GM21360 (cell line): ENCODE measurements around the gene EIF2S3B.
"Not testable (repeated sequence)": the region's sequence is repeated elsewhere in the genome, so short reads cannot be mapped to it uniquely, and the experiment has no call there.

ENCODE experiments used
- ATAC-seq: cut with Tn5 transposase; IDR thresholded peaks from one replicate; pipeline ENCODE4 v1.9.1; 2021; ENCODE audit warnings: mild to moderate bottlenecking, moderate library complexity; ENCODE audit not compliant: unreplicated experiment

EIF2S3B gene

DNA sequence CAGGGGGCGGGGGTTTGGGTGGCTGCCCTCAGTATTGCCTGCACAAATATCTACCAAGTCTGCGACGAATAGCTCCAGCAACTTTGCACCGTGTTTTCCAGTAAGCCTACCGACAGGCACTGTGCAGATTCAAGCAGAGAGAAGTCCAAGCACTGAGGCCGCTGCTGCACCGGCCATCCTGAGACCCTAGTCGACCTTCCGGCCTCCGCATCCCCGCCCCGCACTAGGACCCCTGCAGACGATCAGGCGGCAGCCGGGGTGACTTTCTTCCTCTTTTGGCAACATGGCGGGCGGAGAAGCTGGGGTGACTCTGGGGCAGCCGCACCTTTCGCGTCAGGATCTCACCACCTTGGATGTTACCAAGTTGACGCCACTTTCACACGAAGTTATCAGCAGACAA lies at the start of gene EIF2S3B:
Gene EIF2S3B (plus strand): TSS at position 271 of the 400 bp plus-strand sequence. CDS start 13 bp downstream, at position 284.
- ATAC-seq: no peak

DNA sequence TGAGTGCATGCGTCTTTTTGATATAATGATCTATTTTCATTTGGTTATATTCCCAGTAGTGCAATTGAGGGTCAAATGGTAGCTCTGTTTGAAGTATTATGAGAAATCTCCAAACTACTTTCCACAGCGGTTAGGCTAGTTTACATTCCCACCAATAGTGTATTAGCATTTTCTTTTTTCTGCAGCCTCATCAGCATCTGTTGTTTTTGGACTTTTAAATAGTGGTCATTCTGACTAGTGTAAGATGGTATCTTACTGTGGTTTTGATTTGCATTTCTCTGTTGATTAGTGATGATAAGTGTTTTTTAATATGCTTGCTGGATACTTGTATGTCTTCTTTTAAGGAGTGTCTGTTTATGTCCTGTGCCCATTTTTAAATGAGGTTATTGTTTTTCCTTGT lies 48.8 kb upstream of the EIF2S3B start:
- ATAC-seq: no peak

DNA sequence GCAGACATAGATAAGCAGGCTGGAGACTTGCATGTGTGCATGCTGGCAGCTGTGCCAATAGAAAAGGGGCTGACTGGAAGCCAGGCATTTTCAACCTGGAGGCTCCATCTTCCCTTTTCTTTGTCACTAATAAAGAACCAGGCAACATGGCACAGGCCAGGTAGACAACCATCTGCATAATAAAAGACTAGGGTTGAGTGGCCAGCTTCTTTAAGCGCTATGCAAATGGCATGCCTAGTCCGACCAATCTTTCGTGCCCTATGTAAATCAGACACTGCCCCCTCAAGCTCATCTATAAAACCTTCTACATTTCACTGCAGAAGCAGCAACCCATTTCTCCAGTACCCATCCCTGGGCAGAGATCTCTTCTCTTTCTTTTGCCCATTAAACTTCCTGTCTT lies 47.9 kb upstream of the EIF2S3B start:
- no peak for ATAC-seq

DNA sequence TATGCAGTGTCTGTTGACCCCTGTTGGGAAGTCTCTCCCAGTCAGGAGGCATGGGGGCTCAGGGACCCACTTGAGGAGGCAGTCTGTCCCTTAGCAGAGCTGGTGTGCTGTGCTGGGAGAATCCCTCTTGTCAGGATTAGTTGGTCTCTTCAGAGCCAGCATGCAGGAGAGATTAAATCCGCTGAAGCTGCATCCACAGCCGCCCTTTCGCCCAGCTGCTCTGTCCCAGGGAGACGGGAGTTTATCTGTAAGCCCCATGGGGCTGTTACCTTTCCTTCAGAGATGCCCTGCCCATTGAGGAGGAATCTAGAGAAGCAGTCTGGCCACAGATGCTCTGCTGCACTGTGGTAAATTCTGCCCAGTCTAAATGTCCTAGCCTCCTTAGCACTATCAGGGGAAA lies 39.4 kb upstream of the EIF2S3B start:
- no peak for ATAC-seq

DNA sequence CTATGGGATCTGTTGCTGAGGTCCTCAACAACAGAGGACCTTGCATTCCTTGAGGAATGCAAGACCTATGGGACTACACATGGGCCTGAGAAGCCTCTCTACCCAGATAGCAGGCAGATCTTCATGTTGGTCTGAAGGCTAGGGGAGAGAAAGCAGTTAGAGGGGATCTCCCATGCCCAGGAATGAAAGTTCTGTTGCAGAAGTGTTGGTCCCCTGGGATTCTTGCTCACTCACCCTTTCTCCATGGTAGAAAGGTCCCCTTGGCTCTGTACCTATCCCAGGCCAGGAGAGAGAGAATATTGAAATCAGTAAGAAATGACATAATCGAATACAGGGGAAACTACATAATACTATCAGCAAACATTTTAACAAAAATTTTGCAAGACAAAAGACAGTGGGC lies 36.0 kb upstream of the EIF2S3B start:
- no peak for ATAC-seq

DNA sequence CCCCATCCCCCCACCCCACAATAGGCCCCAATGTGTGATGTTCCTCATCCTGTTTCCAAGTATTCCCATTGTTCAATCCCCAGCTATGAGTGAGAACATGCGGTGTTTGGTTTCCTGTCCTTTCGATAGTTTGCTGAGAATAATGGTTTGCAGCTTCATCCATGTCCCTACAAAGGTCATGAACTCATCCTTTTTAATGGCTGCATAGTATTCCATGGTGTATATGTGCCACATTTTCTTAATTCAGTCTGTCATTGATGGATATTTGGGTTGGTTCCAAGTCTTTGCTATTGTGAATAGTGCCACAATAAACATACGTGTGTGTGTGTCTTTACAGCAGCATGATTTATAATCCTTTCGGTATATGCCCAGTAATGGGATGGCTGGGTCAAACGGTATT lies 32.9 kb upstream of the EIF2S3B start:
- ATAC-seq: not testable (repeated sequence)

DNA sequence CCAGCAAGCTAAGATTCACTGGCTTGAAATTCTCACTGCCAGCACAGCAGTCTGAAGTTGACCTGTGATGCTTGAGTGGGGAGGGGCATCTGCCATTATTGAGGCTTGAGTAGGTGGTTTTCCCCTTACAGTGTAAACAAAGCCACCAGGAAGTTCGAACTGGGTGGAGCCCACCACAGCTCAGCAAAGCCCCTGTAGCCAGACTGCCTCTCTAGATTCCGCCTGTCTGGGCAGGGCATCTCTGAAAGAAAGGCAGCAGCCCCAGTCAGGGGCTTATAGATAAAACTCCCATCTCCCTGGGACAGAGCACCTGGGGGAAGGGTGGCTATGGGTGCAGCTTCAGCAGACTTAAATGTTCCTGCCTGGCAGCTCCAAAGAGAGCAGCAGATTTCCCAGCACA lies 23.8 kb upstream of the EIF2S3B start:
- not testable (repeated sequence) for ATAC-seq

DNA sequence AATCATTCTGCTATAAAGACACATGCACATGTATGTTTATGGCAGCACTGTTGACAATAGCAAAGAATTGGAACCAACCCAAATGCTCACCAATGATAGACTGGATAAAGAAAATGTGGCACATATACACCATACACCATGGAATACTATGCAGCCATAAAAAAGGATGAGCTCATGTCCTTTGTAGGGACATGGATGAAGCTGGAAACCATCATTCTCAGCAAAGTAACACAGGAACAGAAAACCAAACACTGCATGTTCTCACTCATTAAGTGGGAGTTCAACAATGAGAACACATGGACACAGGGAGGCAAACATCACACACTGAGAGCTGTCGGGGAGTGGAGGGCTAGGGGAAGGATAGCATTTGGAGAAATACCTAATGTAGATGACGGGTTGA lies 18.4 kb upstream of the EIF2S3B start:
- ATAC-seq: not testable (repeated sequence)

DNA sequence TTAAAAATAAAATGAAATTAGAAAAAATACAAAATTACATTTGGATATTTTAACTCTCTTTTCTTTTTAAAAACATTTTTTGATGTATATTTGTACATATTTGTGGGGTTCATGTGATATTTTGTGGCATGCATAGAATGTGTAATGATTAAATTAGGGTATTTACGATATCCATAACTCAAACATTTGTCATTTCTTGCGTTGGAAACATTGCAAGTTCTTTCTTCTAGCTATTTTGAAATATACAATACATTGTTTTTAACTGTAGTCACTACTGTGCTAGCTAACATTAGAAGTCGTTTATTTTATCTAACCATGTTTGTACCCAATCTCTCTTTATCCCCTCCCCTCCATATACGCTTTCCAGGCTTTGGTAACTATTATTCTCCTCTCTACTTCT lies 13.9 kb upstream of the EIF2S3B start:
- ATAC-seq: no peak

DNA sequence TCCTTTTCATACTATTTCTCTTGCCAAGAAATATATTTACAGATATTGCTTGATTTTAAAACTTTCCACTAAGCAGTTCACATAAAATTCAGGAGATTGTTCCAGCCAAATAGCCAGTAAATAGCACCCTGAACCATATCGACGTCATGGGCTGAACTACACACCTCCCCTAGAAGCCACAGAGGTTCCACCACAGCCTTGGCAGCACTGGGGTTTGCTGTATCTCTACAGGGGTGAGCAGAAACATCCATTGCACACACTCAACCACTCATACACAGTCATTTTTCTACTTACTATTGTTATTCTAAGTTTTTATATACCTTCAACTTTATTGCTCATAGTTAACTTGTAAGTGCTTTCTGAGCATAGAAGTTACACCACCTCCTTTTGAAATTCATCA lies 8.1 kb upstream of the EIF2S3B start:
- no peak for ATAC-seq

DNA sequence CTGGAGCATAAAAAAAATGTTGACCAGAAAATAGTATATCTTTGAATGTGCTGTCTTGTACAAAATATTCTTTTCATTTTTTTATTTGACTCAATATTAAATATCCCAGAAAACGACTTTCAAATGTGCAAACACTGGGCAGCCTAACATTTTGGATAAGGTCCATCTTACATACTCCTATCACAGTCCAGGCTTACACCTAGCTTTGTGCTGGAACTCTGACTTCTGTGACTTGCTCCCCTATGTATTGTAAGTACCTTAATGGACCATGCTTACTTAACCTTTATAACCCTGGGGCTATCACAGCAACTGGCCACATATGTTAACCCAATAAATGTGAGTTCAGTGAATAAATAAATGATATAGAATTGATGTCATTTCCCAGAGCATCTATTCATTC lies 7.6 kb upstream of the EIF2S3B start:
- no peak for ATAC-seq

DNA sequence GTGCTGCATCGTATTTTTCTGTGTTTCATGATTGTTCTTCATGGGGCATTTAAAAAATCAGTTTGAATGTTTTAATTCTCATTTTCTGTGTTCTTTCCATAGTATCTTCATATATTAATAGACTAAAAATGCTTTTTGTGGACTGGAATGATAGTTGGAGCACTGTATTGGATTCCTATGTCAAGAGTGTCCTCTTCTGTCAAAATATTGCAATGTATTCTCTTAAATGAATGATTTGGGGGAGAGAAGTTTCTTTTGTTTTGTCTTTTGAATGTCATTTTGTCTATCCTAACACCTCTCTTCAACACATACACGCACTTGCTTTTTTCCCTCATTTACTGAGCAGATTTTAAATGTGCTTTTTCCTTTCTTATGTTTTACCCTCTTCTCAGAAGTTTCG lies 4.7 kb upstream of the EIF2S3B start:
- ATAC-seq: no peak

DNA sequence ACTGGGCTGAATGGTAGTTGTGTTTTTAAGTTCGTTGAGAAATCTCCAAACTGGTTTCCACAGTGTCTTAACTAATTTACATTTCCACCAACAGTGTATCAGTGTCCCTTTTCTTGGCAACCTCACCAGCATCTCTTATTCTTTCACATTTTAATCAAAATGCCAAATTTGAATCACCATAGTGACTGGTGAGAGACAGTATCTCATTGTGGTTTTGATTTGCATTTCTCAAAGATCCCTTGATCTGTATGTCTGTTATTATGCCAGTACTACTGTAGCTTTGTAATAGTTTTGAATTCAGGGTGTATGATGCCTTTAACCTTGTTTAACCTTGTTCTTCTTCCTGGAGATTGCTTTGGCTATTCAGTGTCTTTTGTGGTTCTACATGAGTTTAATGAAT lies 2.2 kb upstream of the EIF2S3B start:
- no peak for ATAC-seq

DNA sequence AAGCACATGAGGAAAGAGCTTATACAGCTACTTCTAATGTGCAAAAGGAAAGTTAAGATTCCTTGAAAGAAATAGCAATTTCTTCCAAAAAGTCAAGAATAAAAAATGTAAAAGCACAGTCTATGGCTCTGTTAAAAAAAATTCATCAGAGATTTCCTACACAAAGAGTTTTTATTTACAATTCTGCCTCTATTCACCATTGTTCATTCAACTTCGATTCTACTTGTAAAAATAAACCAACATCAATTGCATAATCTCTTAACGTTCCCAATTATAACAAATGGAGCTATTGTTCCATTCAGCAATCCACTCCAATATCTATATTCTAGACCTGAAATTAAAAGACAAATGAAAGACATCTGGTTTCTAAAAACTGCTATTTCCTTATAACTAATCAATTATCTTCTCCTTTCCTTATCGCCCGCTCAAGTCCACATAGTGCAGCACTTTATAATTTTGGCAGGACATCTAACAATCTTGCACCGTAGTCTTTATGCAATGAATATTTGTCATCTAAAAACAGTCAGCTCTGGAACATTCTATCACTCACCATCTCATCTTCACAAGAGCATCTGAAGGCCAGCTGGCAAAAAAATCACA lies 6.2 kb downstream of the EIF2S3B start:
- ATAC-seq: no peak

DNA sequence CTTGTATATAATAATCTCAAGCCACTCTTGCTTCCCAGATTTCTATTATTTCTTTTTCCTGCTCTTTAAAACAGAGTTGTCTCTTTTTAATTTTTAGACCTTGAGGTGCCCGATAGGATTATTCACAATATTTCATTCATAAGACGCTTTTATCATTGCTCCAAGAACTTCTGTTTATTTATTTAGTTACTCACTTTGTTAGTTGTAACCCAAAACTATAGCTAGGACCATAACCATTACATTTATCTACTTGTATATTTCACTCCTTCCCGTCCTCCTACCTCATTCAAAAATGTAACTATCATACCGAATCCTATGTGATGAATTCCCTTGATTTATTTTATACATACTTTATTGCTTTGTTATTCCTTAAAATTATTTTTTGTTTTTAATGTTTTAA lies 7.1 kb downstream of the EIF2S3B start:
- no peak for ATAC-seq

DNA sequence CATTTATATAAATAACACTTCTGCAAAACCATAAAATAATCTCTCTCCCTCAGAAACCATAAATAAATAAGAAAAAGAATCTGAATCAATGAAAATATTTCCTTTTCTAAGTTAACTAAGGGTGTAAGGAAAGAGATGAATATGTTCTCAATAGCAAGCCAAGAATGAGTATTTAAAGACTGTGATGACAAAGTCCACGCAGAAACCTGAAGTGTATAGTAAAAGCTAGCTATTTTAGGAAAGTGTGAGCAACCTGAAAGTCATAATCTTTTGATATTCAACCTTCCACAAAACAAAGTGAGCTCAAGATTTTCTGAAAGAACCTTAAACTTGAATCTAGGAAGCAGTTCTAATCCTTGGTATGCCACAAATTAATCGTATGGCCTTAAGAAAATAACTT lies 15.9 kb downstream of the EIF2S3B start:
- no peak for ATAC-seq

DNA sequence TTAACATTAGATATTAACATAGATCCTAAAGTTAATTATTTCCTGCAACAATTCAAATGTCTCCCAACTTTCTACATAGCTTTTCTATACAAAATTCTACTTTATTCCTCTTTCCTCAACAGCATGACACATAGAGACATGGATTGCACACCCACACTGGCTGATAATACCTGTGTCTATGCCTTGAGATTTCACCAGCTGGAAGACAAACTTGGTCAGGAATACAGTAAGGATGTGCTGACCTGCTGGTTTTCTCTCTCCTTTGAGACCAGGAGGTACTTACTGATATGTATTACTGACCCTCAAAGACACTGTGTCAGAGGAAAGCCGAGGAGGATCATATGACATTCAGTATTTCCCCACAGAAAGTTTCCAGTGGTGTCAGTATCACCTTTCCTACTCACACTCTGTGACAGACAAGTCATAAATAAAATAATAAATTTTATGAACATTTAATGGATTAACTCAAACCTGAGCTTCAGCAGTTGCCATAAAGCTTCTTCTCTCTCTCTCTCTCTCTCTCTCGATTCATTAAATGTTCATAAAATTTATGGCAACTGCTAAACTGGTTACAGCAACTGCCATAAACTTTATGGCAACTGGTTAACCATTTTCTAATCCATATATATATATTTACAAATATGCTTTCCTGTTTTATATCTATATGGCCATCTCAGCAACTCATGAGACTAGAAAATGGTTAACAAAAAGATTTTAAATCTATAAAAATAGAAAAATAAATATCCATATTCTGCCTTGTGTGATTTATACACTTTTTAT lies 22.7 kb downstream of the EIF2S3B start:
- no peak for ATAC-seq

DNA sequence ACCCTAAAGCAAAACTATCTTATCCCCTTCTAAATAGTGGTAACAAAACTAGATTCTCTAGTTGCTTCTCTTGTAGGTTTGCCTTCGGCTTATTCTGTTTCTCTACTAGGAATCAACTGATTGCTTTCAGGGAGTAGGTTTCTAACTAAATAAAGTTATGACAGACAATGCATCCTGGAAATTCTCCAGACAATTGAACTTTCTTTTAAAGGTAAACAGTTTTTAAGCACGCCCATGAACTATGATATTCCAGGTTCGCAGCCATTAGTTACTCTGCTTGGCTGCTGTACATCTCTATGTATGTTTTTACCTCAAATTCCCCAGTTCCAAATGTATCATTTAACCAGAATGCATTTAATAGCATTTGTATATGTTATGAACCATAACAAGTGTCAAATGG lies 23.9 kb downstream of the EIF2S3B start:
- ATAC-seq: no peak

DNA sequence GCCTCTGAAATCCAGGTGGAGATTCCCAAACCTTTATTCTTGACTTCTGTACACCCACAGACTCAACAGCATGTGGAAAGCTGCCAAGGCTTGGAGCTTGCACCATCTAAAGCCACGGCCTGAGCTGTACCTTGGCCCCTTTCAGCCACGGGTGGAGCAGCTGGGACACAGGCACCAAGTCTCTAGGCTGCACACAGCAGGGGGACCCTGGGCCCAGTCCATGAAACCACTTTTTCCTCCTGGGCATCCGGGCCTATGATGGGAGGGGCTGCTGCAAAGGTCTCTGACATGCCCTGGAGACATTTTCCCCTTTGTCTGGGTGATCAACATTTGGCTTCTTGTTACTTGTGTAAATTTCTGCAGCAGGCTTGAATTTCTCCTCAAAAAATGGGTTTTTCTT lies 32.0 kb downstream of the EIF2S3B start:
- ATAC-seq: no peak

DNA sequence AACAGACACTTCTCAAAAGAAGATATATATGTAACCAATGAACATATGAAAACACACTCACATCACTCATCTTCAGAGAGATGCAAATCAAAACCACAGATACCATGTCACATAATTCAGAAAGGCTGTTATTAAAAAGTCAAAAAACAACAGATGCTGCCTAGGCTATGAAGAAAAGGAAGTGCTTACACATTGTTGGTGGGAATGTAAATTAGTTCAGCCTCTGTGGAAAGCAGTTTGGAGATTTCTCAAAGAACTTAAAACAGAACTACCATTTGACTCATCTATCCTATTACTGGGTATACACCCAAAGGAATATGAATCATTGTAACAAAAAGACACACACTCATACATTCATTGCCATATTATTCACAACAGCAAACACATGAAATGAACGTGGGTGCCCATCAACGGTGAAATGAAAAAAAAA lies 35.1 kb downstream of the EIF2S3B start:
- ATAC-seq: peak; percentile 87

DNA sequence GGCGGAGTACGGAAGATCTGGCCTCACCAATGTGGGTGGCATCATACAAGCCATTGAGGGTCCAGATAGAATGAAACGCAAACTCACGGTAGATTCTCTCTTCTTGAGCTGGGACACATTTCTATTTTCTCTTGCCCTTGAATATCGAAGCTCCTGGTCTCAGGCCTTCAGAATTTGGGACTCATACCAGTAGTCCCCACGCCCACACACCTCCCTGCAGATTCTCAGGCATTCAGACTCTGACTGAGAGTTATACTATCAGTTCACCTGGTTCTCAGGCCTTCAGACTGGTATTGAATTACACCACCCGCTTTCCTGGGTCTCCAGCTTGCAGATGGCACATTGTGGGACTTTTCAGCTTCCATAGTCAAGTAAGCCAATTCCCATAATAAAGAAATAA lies 37.8 kb downstream of the EIF2S3B start:
- ATAC-seq: no peak

DNA sequence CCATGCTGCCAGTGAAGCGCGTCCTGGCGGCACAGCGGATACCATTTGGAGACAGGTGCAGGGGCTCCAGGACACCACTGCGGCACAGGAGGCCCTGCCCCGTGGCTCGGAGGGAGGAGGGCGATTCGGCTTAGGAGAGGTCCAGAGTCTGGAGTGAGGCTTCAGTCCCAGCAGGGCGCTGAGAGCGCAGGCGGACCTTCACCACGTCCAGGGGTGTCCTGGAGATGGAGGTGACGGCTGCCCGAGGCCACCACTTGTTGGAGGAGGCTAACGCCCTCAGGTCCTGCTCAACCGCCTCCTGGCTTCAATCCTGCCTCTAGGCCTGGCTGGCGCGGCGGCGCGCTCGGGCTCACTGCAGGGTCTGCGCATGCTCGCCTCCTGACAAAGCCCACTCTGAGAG lies 45.7 kb downstream of the EIF2S3B start:
- ATAC-seq: no peak

DNA sequence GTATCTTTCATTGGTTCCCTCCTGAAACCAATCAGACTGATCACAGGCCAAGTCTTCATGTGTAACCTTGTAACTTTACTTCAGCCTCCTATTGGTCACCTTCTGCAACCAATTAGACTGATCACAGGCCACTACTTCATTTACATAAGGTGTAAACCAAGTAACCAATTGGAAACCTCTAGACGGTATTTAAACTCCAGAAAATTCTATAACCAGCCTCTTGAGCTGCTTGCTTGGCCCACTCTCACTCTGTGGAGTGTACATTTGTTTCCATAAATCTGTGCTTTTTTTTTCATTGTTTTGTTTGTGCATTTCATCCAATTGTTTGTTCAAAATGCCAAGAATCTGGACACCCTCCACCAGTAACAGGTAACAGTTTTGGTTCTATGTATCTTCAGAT lies 47.5 kb downstream of the EIF2S3B start:
- ATAC-seq: no peak
